WTC11 (cell line): Measurements from ENCODE around the gene UGT1A8.
"Not testable (repeated sequence)": the region's sequence is repeated elsewhere in the genome, so short reads cannot be mapped to it uniquely, and the experiment has no call there.

Experiments
- ATF3 ChIP-seq: sonication (generic); formaldehyde crosslinking; conservative IDR thresholded peaks from 2 replicates; pipeline ENCODE4 v1.8.1; 2022; ENCODE audit warnings: mild to moderate bottlenecking, missing genetic modification reagents
- CREB1 ChIP-seq: sonication (generic); formaldehyde crosslinking; IDR thresholded peaks from 2 replicates; pipeline ENCODE4 v1.8.0; 2023; ENCODE audit warnings: mild to moderate bottlenecking, missing genetic modification reagents
- CTCF ChIP-seq: fragments of 200-600 bp; IDR thresholded peaks from 2 replicates; pipeline ENCODE4 v1.8.0; 2022; ENCODE audit warnings: antibody characterized with exemption
- IRF2 ChIP-seq: sonication (generic); formaldehyde crosslinking; IDR thresholded peaks from 2 replicates; pipeline ENCODE4 v1.8.0; 2022; ENCODE audit warnings: low read depth, missing genetic modification reagents, borderline replicate concordance
- NR2C2 ChIP-seq: sonication (generic); formaldehyde crosslinking; IDR thresholded peaks from 2 replicates; pipeline ENCODE4 v1.8.0; 2022; ENCODE audit warnings: mild to moderate bottlenecking, missing genetic modification reagents
- USF1 ChIP-seq: sonication (generic); formaldehyde crosslinking; IDR thresholded peaks from 2 replicates; pipeline ENCODE4 v1.8.0; 2022; ENCODE audit warnings: mild to moderate bottlenecking, missing genetic modification reagents
- ZNF121 ChIP-seq: sonication (generic); formaldehyde crosslinking; IDR thresholded peaks from 2 replicates; pipeline ENCODE4 v1.8.0; 2023; ENCODE audit warnings: missing genetic modification reagents
- ZNF281 ChIP-seq: sonication (generic); formaldehyde crosslinking; IDR thresholded peaks from 2 replicates; pipeline ENCODE4 v1.8.0; 2023; ENCODE audit warnings: mild to moderate bottlenecking, missing genetic modification reagents
- TF ChIP-seq, protein P1 (sequence below): sonication (generic); formaldehyde crosslinking; IDR thresholded peaks from 2 replicates; pipeline ENCODE4 v1.8.1; 2022; ENCODE audit warnings: low read depth, mild to moderate bottlenecking, moderate library complexity, missing genetic modification reagents, borderline replicate concordance
- TF ChIP-seq, protein P2 (sequence below): sonication (generic); formaldehyde crosslinking; IDR thresholded peaks from 2 replicates; pipeline ENCODE4 v1.8.1; 2023; ENCODE audit warnings: mild to moderate bottlenecking, moderate library complexity, missing genetic modification reagents
- TF ChIP-seq, protein P3 (sequence below): sonication (generic); formaldehyde crosslinking; IDR thresholded peaks from 2 replicates; pipeline ENCODE4 v1.8.1; 2023; ENCODE audit warnings: mild to moderate bottlenecking, missing genetic modification reagents, moderate library complexity

- TF ChIP-seq CTCF; ATF3 (CRISPR knock-in tag); CREB1 (CRISPR knock-in tag); NR2C2 (CRISPR knock-in tag); ZNF121 (CRISPR knock-in tag); ZNF281 (CRISPR knock-in tag); USF1 (CRISPR knock-in tag); IRF2 (CRISPR knock-in tag): not testable (repeated sequence)
- TF ChIP-seq, protein P1, sequence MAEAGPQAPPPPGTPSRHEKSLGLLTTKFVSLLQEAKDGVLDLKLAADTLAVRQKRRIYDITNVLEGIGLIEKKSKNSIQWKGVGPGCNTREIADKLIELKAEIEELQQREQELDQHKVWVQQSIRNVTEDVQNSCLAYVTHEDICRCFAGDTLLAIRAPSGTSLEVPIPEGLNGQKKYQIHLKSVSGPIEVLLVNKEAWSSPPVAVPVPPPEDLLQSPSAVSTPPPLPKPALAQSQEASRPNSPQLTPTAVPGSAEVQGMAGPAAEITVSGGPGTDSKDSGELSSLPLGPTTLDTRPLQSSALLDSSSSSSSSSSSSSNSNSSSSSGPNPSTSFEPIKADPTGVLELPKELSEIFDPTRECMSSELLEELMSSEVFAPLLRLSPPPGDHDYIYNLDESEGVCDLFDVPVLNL (CRISPR knock-in tag): not testable (repeated sequence)
- TF ChIP-seq, protein P2, sequence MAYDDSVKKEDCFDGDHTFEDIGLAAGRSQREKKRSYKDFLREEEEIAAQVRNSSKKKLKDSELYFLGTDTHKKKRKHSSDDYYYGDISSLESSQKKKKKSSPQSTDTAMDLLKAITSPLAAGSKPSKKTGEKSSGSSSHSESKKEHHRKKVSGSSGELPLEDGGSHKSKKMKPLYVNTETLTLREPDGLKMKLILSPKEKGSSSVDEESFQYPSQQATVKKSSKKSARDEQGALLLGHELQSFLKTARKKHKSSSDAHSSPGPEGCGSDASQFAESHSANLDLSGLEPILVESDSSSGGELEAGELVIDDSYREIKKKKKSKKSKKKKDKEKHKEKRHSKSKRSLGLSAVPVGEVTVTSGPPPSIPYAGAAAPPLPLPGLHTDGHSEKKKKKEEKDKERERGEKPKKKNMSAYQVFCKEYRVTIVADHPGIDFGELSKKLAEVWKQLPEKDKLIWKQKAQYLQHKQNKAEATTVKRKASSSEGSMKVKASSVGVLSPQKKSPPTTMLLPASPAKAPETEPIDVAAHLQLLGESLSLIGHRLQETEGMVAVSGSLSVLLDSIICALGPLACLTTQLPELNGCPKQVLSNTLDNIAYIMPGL (CRISPR knock-in tag): not testable (repeated sequence)
- TF ChIP-seq, protein P3, sequence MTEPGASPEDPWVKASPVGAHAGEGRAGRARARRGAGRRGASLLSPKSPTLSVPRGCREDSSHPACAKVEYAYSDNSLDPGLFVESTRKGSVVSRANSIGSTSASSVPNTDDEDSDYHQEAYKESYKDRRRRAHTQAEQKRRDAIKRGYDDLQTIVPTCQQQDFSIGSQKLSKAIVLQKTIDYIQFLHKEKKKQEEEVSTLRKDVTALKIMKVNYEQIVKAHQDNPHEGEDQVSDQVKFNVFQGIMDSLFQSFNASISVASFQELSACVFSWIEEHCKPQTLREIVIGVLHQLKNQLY (CRISPR knock-in tag): not testable (repeated sequence)
Observed at GRCh38 chr2:233736868-233737653, 119.6 kb downstream of the UGT1A8 start.
